ENCODE data around the gene ZMYM2. TPM values are rescaled to one million over a fixed set of nuclear protein-coding genes. Genes with fewer than 3 reads are reported as not detected.

The ZMYM2 gene
- total and polyA plus RNA-seq, 2 of the 13 experiments (the other 11 are each of a cell fraction or from before 2014, with no cell fraction given), result 22.4 to 40.8 TPM

GRCh38 chr13:20127562-20128458 is 169.3 kb downstream of the ZMYM2 start (continued):
- TF ChIP-seq, protein P1, sequence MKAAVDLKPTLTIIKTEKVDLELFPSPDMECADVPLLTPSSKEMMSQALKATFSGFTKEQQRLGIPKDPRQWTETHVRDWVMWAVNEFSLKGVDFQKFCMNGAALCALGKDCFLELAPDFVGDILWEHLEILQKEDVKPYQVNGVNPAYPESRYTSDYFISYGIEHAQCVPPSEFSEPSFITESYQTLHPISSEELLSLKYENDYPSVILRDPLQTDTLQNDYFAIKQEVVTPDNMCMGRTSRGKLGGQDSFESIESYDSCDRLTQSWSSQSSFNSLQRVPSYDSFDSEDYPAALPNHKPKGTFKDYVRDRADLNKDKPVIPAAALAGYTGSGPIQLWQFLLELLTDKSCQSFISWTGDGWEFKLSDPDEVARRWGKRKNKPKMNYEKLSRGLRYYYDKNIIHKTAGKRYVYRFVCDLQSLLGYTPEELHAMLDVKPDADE (CRISPR knock-in tag; IDR thresholded peaks at IDR 0.05), result no peak
- TF ChIP-seq ZNF563 (CRISPR knock-in tag; IDR thresholded peaks at IDR 0.05) (peak; percentile 87; the same call in 1 of the 2 replicates), DMTF1 (CRISPR knock-in tag; IDR thresholded peaks at IDR 0.05) (no peak), ZFP91 (CRISPR knock-in tag; IDR thresholded peaks at IDR 0.05; ENCODE audit: borderline replicate concordance) (peak; percentile 82), ZNF564 (CRISPR knock-in tag; IDR thresholded peaks at IDR 0.05) (no peak), PRPF4 (IDR thresholded peaks at IDR 0.05; ENCODE audit: low read depth, low read length, poor library complexity, severe bottlenecking) (no peak), KLF16 (CRISPR knock-in tag; IDR thresholded peaks at IDR 0.05) (no peak; a peak in 1 of 4 replicates), NR2C2 (CRISPR knock-in tag; IDR thresholded peaks at IDR 0.05; ENCODE audit: borderline replicate concordance) (peak; percentile 70), HNF1A (IDR thresholded peaks at IDR 0.05; ENCODE audit: low read depth) (no peak), HNF1A (CRISPR knock-in tag; IDR thresholded peaks at IDR 0.05; ENCODE audit: borderline replicate concordance) (peak; percentile 20), GMEB2 (CRISPR knock-in tag; IDR thresholded peaks at IDR 0.05; ENCODE audit: low read depth) (no peak), CC2D1A (CRISPR knock-in tag; IDR thresholded peaks at IDR 0.05) (no peak)
- TF ChIP-seq, protein P2, sequence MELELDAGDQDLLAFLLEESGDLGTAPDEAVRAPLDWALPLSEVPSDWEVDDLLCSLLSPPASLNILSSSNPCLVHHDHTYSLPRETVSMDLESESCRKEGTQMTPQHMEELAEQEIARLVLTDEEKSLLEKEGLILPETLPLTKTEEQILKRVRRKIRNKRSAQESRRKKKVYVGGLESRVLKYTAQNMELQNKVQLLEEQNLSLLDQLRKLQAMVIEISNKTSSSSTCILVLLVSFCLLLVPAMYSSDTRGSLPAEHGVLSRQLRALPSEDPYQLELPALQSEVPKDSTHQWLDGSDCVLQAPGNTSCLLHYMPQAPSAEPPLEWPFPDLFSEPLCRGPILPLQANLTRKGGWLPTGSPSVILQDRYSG (CRISPR knock-in tag; IDR thresholded peaks at IDR 0.05), result no peak
- TF ChIP-seq, protein P3, sequence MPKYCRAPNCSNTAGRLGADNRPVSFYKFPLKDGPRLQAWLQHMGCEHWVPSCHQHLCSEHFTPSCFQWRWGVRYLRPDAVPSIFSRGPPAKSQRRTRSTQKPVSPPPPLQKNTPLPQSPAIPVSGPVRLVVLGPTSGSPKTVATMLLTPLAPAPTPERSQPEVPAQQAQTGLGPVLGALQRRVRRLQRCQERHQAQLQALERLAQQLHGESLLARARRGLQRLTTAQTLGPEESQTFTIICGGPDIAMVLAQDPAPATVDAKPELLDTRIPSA (CRISPR knock-in tag; IDR thresholded peaks at IDR 0.05; ENCODE audit: borderline replicate concordance), result 0 out of 2 replicates have a peak, but pooled peaks have one; percentile 47
